NT2/D1 (cell line): ENCODE measurements around the gene BOD1L1.

Experiments used
- SUZ12 ChIP-seq: IDR thresholded peaks from 2 replicates; pipeline ENCODE4 v1.6.1; 2011; ENCODE audit not compliant: insufficient read length, insufficient read depth; ENCODE audit errors: extremely low read depth
- YY1 ChIP-seq: IDR thresholded peaks from 2 replicates; pipeline ENCODE4 v1.6.1; 2011; ENCODE audit not compliant: insufficient read length, insufficient read depth

GRCh38 chr4:13674971-13675370, 47.4 kb upstream of the BOD1L1 start:
- TF ChIP-seq YY1: no peak
- TF ChIP-seq SUZ12: no peak
